Uterus (tissue), 4 donors: ENCODE results near the gene RGS6. TPM values are rescaled to one million over a fixed set of nuclear protein-coding genes. Genes with fewer than 3 reads are reported as not detected.

Experiments
- DNase-seq, 2 donors: peaks; one replicate each; pipeline ENCODE4 v3.0.0-alpha.2; 2019 to 2020
- H3K27ac ChIP-seq, 2 donors: fragments of 200-600 bp; sonication (generic); 1 replicate in 1 of 2; 2 replicates in 1 of 2; pipeline ENCODE4 v1.5.1; 2016 to 2018
- H3K27me3 ChIP-seq, 2 donors: fragments of 200-600 bp; sonication (generic); one replicate each; pipeline ENCODE4 v1.5.1; 2018 to 2019; ENCODE audit warnings: control low read depth in 1 of 2
- H3K36me3 ChIP-seq, 2 donors: fragments of 200-600 bp; sonication (generic); one replicate each; pipeline ENCODE4 v1.5.1; 2019; ENCODE audit warnings: control low read depth in 1 of 2
- H3K4me1 ChIP-seq, 2 donors: fragments of 200-600 bp; sonication (generic); one replicate each; pipeline ENCODE4 v1.5.1; 2018 to 2019; ENCODE audit warnings: control low read depth in 1 of 2
- H3K4me3 ChIP-seq, 2 donors: fragments of 200-600 bp; sonication (generic); 1 replicate in 1 of 2; 2 replicates in 1 of 2; pipeline ENCODE4 v1.5.1; 2018 to 2019; ENCODE audit warnings: mild to moderate bottlenecking in 1 of 2
- H3K9me3 ChIP-seq, 2 donors: fragments of 200-600 bp; sonication (generic); one replicate each; pipeline ENCODE4 v1.5.1; 2019; ENCODE audit warnings: control low read depth in 1 of 2
- POLR2A ChIP-seq, 2 donors: fragments of 450-650 bp; IDR thresholded peaks; one replicate each; pipeline ENCODE4 v1.6.1; 2016; ENCODE audit warnings: antibody characterized with exemption in 2 of 2, mild to moderate bottlenecking in 1 of 2, moderate library complexity in 1 of 2
- intact Hi-C: fragments of 100-400 bp; cut with DNase I; formaldehyde crosslinking; loops from one replicate; pipeline ENCODE4 v1.15.1; 2023; ENCODE audit warnings: low total_unique reads
- total RNA-seq, 4 donors: library from RNA; depleted of rRNA in 3 of 4; stranded (reverse); fragments of >200 nt in 3 of 4; gene quantifications; one replicate each; pipeline versions ENCODE4 v1.1.0 to v1.2.4, GENCODE V29; 2014 to 2023
- TF ChIP-seq, protein P1 (sequence below), 4 experiments: fragments of 200-600 bp in 2 of 4; fragments of 450-650 bp in 2 of 4; sonication (generic) in 2 of 4; IDR thresholded peaks; one replicate each; pipeline ENCODE4 v1.5.1; 2016 to 2019; ENCODE audit warnings: antibody characterized with exemption in 4 of 4, mild to moderate bottlenecking in 2 of 4, moderate library complexity in 1 of 4
- donor health status: DM: yes; HTN: yes; CAD: no.

The RGS6 gene
- total RNA-seq, 4 donors from 2014 or later: 1.0 to 7.4 (median 6.2) TPM; not detected in 1

DNA sequence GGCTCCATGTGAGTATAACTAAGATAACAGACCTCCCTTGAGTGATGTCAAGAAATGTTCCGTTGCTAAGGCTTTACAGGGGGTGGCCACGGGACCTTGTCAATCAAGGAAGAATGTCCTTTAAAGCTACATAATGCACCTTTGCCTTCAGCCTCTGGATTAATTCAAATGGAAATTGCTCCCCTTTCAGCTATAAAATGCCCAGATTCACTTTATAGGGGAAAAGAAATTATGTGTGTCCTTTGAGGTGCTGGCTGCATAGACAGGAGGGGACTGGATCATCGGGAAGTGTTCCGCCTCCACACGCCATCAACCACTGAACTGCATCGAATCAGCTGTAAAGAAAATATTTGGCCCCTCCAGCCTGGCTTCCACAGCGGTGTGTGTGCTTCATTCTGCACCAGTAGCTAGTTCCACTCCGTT lies 546.3 kb downstream of the RGS6 start:
- intact Hi-C loops: no loop called here
- no peak overlapping the region for H3K27ac ChIP-seq
- H3K4me1 ChIP-seq: no peaks in the 10 kb centered on the region
- H3K36me3 ChIP-seq: no peaks in the 10 kb centered on the region
- H3K27me3 ChIP-seq: no peaks in the 10 kb centered on the region
- H3K9me3 ChIP-seq: no peaks in the 10 kb centered on the region
- DNase-seq: no peak
- no peak overlapping the region for H3K4me3 ChIP-seq
- TF ChIP-seq, protein P1, sequence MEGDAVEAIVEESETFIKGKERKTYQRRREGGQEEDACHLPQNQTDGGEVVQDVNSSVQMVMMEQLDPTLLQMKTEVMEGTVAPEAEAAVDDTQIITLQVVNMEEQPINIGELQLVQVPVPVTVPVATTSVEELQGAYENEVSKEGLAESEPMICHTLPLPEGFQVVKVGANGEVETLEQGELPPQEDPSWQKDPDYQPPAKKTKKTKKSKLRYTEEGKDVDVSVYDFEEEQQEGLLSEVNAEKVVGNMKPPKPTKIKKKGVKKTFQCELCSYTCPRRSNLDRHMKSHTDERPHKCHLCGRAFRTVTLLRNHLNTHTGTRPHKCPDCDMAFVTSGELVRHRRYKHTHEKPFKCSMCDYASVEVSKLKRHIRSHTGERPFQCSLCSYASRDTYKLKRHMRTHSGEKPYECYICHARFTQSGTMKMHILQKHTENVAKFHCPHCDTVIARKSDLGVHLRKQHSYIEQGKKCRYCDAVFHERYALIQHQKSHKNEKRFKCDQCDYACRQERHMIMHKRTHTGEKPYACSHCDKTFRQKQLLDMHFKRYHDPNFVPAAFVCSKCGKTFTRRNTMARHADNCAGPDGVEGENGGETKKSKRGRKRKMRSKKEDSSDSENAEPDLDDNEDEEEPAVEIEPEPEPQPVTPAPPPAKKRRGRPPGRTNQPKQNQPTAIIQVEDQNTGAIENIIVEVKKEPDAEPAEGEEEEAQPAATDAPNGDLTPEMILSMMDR (IDR thresholded peaks at IDR 0.05): no peak
- TF ChIP-seq POLR2A (IDR thresholded peaks at IDR 0.05): no peak

DNA sequence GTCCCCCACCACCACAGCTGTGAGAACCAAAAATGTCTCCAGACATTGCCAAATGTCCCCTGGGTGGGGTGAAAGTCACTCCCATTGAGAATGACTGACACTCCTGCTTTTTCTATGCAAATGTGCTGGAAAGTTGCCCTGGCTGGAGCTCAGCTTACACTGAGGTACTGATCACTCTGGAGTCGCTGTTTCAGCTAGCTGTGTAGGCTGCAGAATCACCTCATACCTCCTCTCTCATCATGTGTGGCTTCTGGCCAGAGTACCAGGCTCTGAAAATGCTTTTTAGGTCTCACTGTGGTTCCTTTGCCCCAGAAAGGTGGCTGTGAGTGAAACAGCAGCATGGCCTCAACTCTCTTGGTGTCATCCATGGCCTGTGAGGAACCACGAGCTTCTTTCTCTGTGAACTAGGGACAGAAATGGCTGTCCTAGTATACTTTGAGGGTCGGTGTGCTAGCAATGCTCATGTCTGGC lies 547.3 kb downstream of the RGS6 start:
- Histone ChIP-seq H3K36me3 (no peaks in the 10 kb centered on the region), H3K4me3 (no peak overlapping the region), H3K27ac (no peak overlapping the region), H3K4me1 (no peaks in the 10 kb centered on the region), H3K9me3 (no peaks in the 10 kb centered on the region), H3K27me3 (no peaks in the 10 kb centered on the region)
- TF ChIP-seq, protein P1 (IDR thresholded peaks at IDR 0.05): no peak
- TF ChIP-seq POLR2A (IDR thresholded peaks at IDR 0.05): no peak
- DNase-seq: no peak
- intact Hi-C loops: no loop called here

DNA sequence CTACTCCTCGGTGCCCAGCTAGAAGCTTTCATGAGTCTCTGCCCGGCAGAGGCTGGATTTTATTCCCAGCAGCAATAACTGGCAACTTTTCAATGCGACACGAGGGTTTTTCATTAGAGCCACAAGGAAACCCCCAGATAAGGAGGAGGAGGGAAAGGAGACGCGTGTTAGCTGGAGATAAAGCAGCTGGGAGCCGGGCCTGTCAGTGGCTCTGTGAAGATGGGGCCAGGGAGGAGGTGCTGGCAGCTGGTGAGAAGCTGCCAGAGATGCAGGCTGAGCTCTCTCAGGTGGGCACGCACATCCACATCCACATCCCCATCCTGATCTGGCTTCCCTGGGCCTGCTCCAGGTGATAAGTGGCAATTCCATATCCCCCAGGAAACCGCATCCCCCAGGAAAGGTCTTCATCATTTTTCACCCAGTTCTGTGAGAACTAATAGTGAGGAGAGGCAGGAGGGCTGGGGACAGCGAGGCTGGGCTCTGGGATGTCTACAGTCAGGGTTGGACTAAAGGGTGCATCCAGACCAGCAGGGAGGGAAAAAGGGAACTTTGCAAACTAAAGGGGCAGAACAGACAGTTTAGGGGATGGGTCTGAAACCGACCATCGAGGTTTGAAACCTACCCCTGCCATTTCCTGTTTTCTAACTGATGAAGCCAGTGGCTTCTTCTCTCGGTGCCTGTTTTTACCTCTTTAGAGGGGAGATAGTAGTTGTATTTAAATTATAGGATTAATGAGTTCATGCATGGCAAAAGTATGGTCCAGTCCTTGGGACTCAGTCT lies 548.4 kb downstream of the RGS6 start:
- no peaks in the 10 kb centered on the region for H3K4me1 ChIP-seq
- no peaks in the 10 kb centered on the region for H3K27me3 ChIP-seq
- H3K4me3 ChIP-seq: no peak overlapping the region
- DNase-seq: no peak
- H3K36me3 ChIP-seq: no peaks in the 10 kb centered on the region
- TF ChIP-seq POLR2A (IDR thresholded peaks at IDR 0.05): no peak
- intact Hi-C loops: no loop called here
- H3K9me3 ChIP-seq: no peaks in the 10 kb centered on the region
- no peak overlapping the region for H3K27ac ChIP-seq

DNA sequence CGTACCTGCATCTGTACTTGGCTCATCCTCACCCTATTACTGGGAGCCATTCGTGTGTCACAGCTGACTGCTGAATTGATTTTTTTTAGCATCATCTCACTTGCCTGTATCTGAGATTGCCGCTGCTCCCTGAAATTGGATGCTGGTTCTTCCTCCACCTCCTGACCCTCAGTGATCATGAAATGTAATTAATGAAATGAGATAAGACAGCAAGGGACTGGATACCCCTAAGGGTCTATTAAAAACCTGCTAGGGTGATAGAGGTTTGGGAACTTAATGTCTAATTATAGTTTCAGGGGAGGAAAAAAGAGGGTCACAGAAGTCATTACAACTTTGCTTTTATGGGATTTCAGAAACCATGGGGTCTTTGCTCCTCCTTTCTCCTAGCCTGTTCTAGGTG lies 551.1 kb downstream of the RGS6 start:
- Histone ChIP-seq H3K9me3 (no peaks in the 10 kb centered on the region), H3K36me3 (no peaks in the 10 kb centered on the region), H3K4me1 (no peaks in the 10 kb centered on the region), H3K4me3 (no peak overlapping the region), H3K27ac (no peak overlapping the region), H3K27me3 (no peaks in the 10 kb centered on the region)
- DNase-seq: no peak
- intact Hi-C loops: no loop called here
- TF ChIP-seq, protein P1 (IDR thresholded peaks at IDR 0.05): no peak

DNA sequence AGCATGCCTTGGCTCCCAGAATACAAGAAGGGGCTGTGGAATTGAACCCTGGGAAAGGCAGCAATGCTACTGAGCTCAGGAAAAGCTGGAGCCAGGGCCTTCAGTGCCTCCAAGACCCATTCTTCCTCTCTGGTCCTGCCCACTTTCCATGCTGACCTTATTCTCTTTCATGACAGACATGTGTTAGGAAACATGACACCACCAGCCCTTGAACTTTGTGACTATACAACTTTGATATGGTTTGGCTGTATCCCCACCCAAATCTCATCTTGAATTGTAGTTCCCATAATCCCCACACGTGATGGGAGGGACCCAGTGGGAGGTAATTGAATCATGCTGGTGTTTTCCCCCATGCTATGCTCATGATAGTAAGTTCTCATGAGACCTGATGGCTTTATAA lies 553.5 kb downstream of the RGS6 start:
- Histone ChIP-seq H3K4me1 (no peaks in the 10 kb centered on the region), H3K9me3 (no peaks in the 10 kb centered on the region), H3K36me3 (no peaks in the 10 kb centered on the region), H3K27ac (no peak overlapping the region), H3K4me3 (no peak overlapping the region), H3K27me3 (no peaks in the 10 kb centered on the region)
- DNase-seq: no peak
- TF ChIP-seq, protein P1 (IDR thresholded peaks at IDR 0.05): no peak
- no peak for TF ChIP-seq POLR2A (IDR thresholded peaks at IDR 0.05)
- intact Hi-C loops: no loop called here
